A549 (cell line): ENCODE measurements around the gene ADORA2B.

Source experiments
- MAX ChIP-seq: IDR thresholded peaks from 2 replicates; pipeline ENCODE4 v1.6.1; 2012
- RAD21 ChIP-seq, 2 experiments: fragments of >200 bp in 1 of 2; sonication (Bioruptor Twin) in 1 of 2; formaldehyde crosslinking in 1 of 2; IDR thresholded peaks in 1 of 2; conservative IDR thresholded peaks in 1 of 2; 2 replicates in 1 of 2; 3 replicates in 1 of 2; pipeline ENCODE4 v1.6.1; 2012 to 2018; ENCODE audit warnings: inconsistent platforms in 1 of 2
- REST ChIP-seq: fragments of 200-600 bp; sonication (generic); IDR thresholded peaks from 2 replicates; pipeline ENCODE4 v1.6.1; 2016; ENCODE audit warnings: antibody characterized with exemption, mild to moderate bottlenecking, moderate library complexity

DNA sequence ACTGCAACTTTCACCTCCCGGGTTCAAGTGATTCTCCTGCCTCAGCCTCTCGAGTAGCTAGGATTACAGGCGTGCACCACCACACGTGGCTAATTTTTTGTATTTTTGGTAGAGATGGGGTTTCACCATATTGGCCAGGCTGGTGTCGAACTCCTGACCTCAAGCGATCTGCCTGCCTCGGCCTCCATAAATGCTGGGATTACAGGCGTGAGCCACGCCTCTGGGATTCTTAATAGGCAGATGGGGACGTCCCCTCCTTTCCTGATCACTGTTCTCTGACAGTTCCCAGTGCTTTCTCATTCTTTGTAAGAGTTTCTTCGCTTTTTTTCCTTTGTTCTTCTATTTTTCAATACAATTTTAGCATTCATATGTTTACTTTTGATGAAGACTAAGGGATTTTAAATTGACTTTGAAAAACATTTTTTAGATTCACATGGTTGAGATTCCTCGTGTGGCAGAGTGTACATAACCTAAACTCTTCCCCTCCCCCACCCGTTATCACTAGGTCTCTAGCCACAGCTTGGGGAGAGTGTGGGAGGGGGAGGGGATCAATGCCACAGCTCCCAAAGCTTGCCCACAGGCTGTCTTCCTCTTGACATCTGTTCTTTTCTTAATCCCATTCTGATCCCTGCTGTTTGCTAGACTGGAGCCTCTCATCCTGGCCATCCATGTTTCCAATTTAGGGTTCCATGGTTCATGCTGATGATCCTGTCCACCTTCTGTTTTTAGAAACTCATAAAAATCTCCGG lies 11.0 kb downstream of the ADORA2B start:
- TF ChIP-seq REST (no peak), MAX (no peak), RAD21 (conservative IDR thresholded peaks at IDR 0.05 in 1 of 2, IDR thresholded peaks at IDR 0.05 in 1 of 2) (no peak)
